CD1c-positive myeloid dendritic cell (primary cell): ENCODE data around the gene PLEKHS1.
"Not testable (repeated sequence)": the region's sequence is repeated elsewhere in the genome, so short reads cannot be mapped to it uniquely, and the experiment has no call there.

ENCODE experiments used
- DNase-seq: peaks from one replicate; pipeline ENCODE4 v3.0.0-alpha.2; 2016; ENCODE audit errors: extremely low spot score

PLEKHS1 gene

DNA sequence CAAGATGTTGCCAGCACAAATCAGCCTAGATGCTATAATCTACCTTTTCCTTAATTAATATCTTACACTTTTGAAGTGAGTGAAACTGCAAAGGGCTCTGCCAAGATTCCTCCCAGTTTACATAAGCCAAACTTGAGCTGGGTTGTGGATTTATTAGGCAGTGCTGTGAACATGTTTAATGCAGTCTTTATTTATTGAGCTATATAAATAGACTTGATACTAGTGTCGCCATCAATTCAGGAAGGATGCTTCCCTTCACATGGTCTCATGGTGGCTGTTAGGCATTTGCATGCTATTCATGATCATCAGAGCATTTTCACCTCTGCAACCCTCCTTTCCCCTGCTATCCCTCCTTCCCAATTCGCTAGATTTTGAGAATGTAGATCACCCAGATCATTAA lies 40.2 kb downstream of the PLEKHS1 start:
- DNase-seq: no peak

DNA sequence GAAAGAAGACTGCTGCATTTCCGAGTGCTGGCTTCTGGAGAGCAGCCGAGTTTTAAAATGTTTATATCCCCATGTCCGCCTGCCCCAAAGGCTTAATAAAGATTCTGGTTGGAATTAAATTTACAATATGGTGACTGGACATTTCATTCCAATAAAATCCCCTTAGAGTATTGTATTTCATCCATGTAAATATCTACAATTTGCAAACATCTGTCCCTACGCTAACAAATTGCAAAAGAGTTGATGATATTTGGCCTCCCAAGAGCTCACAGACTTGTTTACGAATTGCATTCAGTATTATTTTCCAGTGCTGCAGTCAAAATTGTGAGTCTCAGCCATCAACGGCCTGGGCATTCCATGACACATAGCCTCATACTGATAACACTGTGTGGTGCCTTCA lies 50.1 kb downstream of the PLEKHS1 start:
- DNase-seq: no peak

DNA sequence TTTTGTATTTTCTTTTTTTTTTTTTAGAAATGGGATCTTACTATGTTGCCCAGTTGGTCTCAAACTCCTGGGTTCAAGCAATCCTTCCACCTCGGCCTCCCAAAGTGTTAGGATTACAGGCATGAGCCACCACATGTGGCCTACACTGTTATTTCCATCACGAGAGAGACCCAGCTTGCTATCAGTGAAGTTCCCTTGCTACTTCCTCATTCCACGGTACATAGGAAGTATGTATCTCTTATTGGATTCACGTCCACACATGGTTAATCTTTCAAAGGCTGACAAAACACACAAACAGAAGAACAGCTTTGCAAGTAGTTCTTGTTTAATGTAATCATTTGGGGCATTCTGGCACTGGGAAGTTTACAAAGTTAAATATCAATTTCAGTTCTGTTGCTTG lies 51.5 kb downstream of the PLEKHS1 start:
- peak; percentile 14 for DNase-seq

DNA sequence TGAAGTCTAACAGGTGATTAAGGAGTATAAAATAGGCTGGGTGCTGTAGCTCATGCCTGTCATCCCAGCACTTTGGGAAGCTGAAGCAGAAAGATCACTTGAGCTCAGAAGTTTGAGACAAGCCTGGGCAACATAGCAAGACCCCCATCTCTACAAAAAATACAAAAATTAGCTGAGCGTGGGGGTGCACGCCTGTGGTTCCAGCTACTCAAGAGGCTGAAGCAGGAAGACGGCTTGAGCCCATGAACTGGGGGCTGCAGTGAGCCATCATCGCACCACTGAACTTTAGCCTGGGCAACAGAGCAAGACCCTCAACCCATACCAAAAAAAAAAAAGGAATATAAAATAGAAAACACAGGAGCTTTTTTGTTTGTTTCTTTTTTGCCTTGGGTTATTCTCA lies 55.0 kb downstream of the PLEKHS1 start:
- DNase-seq: no peak

DNA sequence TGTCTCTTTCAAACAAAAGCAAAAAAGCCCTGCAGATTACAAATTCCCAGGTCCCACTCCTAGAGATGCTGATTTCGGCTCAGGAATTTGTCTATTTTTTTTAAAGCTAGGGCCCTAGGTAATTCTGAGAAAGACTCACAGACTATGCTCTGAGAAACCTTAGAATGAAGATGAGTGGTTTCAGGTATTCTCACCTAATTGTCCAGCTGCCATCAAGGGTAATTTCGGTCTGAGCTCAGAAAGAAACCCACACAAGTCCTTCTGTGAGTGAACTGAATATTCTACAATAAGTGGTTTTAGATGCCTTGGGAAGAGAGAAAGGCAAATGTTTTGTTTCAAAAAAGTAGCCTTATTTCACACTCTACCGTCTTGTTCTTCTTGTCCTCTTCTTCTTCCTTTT lies 56.7 kb downstream of the PLEKHS1 start:
- DNase-seq: no peak

DNA sequence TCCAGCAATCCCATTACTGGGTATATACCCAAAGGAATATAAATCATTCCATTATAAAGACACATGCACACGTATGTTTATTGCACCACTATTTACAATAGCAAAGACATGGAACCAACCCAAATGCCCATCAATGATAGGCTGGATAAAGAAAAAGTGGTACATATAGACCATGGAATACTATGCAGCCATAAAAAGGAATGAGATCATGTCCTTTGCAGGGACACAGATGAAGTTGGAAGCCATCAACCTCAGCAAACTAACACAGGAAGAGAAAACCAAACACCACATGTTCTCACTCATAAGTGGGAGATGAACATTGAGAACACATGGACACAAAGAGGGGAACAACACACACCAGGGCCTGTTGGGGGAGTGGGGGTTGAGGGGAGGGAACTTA lies 63.2 kb downstream of the PLEKHS1 start:
- DNase-seq: not testable (repeated sequence)

DNA sequence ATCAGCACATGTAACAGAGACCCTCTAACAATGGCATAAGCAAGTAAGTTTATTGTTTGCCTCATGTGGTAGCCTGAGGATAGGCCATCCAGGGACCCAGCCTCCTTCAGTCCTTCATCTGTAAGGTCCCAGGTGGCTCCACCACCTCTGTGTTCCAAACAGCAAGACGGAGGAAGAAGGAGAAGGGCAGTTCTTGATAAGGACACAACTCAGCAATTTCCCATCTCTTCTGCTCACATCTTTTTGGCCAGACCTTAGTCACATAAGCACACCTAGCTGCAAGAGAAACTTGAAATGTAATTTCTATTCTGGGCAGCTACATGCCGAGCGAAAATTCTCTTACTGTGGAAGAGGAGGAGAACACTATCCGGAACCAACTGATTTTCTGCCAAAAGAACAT lies 68.5 kb downstream of the PLEKHS1 start:
- DNase-seq: no peak

DNA sequence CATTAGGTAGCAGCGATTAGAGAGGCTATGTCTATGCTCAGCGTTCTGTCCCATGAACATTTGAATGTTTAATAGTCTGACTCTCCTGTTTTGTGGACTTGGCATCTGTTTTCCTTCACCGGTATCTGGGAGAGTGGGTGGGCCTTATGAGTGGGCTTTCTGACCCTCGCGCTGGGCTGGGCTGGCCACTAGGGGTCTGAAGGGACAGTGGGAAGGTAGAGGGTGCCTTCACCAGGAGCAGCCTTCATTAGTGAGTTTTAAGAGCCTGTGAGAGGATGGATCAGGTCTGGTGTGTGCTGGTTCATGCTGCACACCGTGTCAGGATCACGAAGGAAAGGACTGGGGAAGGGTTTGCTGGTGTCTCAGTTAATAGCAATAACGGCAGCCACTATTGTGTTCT lies 69.0 kb downstream of the PLEKHS1 start:
- DNase-seq: no peak

DNA sequence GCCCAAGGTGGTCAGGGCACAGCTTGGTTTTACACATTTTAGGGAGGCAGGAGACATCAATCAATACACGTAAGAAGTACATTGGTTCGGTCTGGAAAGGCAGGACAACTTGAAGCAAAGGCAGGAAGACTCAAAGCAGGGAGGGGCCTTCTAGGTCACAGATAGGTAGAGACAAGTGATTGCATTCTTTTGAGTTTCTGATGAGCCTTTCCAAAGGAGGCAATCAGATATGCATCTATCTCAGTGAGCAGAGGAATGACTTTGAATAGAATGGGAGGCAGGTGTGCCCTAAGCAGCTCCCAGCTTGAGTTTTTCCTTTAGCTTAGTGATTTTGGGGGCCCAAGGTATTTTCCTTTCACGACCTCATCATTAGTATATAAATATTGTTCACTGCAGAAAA lies 69.8 kb downstream of the PLEKHS1 start:
- not testable (repeated sequence) for DNase-seq

DNA sequence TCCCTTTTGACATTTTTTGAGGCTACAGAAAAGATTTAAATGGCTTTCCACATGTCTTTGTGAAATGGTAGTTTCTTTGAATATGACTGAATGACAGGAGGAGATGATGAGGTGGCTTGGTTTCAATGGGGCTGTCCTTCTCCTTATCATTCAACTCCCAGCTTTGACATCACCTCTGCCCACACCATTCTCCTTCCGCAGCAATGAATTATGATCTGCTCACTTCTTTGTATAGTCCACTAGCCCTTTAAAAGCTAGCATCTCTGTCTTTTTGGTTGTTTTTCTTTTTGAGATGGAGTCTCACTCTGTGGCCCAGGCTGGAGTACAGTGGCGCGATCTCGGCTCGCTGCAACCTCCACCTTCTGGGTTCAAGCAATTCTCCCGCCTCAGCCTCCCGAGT lies 70.7 kb downstream of the PLEKHS1 start:
- no peak for DNase-seq

DNA sequence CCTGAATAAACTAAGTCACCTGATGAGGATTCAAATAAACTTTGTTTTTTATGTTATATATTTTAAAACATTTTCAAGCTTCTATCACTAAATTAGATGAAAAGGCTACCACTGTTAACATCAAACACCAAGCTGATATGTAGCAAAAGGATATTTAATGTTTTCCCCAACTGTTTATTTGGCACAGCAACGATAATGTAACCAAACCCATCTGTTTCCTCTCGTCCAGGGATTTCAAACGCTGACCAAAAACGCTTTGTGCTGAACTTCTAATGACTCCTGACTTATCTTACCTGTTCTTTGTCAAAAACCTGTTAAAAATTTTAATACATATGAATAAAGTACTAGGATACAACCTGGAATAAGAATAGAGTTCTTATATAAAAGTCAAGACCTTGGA lies 71.9 kb downstream of the PLEKHS1 start:
- DNase-seq: no peak

DNA sequence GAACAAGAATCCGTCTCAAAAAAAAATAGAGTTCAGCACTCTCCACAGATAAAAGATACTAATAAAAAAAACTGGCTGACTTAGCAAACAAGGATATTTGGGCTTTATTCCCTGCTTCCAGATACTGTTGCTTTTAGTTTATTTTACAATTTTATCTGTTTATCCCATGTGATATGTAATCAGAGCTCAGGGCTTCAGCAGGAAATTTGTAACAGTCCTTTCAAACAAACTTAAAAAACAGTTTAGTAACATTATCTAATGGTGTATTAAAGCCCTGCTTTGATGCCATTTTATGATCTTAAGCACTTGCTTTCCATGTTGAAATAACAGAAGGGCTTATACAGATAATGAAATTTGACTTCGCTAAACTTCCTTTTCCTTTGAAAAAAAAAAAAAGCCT lies 74.3 kb downstream of the PLEKHS1 start:
- no peak for DNase-seq

DNA sequence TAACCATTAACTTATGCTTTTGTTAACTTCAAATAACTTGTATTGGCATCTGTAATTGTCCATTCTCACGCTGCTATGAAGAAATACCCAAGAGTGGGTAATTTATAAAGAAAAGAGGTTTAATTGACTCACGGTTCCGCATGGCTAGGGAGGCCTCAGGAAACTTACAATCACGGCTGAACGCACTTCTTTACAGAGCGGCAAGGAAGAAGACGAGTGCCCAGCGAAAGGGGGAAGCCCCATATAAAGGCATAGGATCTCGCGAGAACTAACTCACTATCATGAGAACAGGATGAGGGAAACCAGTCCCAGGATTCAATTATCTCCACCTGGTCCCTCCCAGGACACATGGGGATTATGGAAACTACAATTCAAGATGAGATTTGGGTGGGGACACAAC lies 77.1 kb downstream of the PLEKHS1 start:
- DNase-seq: not testable (repeated sequence)
